Measurements from ENCODE around the gene RPS19. TPM values are rescaled to one million over a fixed set of nuclear protein-coding genes. Genes with fewer than 3 reads are reported as not detected.

RPS19 gene
- total and polyA plus RNA-seq, 4 donors = 275 to 655 (median 476) TPM

GRCh38 chr19:41882568-41883462, 22.8 kb downstream of the RPS19 start, which contains the start of gene ARHGEF1:
TSS of gene ARHGEF1 (plus strand) at chr19:41883184. CDS start at chr19:41888083, 4,899 bp downstream.
- H3K36me3 ChIP-seq (ENCODE audit: control insufficient read depth in 4 of 4, insufficient read depth in 3 of 4, low read depth in 1 of 4, low read length in 3 of 4) = no peaks in the 10 kb centered on the region
- TF ChIP-seq JUND (IDR thresholded peaks at IDR 0.05) (no peak), SP1 (IDR thresholded peaks at IDR 0.05) (no peak), REST (IDR thresholded peaks at IDR 0.05) (no peak), TAF1 (conservative IDR thresholded peaks at IDR 0.05) (no peak), YY1 (IDR thresholded peaks at IDR 0.05) (no peak), HNF4G (IDR thresholded peaks at IDR 0.05) (no peak), ATF3 (IDR thresholded peaks at IDR 0.05) (no peak), EGR1 (IDR thresholded peaks at IDR 0.05; ENCODE audit: low read depth in 2 of 2) (no peak), RXRA (IDR thresholded peaks at IDR 0.05) (no peak), NR2F2 (IDR thresholded peaks at IDR 0.05) (no peak), FOXA1 (IDR thresholded peaks at IDR 0.05) (no peak), RAD21 (IDR thresholded peaks at IDR 0.05) (no peak), GABPA (IDR thresholded peaks at IDR 0.05 in 1 of 2, conservative IDR thresholded peaks at IDR 0.05 in 1 of 2) (no peak), MAX (IDR thresholded peaks at IDR 0.05) (no peak), HNF4A (conservative IDR thresholded peaks at IDR 0.05) (no peak)
- TF ChIP-seq, protein P1, sequence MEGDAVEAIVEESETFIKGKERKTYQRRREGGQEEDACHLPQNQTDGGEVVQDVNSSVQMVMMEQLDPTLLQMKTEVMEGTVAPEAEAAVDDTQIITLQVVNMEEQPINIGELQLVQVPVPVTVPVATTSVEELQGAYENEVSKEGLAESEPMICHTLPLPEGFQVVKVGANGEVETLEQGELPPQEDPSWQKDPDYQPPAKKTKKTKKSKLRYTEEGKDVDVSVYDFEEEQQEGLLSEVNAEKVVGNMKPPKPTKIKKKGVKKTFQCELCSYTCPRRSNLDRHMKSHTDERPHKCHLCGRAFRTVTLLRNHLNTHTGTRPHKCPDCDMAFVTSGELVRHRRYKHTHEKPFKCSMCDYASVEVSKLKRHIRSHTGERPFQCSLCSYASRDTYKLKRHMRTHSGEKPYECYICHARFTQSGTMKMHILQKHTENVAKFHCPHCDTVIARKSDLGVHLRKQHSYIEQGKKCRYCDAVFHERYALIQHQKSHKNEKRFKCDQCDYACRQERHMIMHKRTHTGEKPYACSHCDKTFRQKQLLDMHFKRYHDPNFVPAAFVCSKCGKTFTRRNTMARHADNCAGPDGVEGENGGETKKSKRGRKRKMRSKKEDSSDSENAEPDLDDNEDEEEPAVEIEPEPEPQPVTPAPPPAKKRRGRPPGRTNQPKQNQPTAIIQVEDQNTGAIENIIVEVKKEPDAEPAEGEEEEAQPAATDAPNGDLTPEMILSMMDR (IDR thresholded peaks at IDR 0.05; ENCODE audit: low read depth, low read length, missing input control) = no peak
- TF ChIP-seq, protein P2, sequence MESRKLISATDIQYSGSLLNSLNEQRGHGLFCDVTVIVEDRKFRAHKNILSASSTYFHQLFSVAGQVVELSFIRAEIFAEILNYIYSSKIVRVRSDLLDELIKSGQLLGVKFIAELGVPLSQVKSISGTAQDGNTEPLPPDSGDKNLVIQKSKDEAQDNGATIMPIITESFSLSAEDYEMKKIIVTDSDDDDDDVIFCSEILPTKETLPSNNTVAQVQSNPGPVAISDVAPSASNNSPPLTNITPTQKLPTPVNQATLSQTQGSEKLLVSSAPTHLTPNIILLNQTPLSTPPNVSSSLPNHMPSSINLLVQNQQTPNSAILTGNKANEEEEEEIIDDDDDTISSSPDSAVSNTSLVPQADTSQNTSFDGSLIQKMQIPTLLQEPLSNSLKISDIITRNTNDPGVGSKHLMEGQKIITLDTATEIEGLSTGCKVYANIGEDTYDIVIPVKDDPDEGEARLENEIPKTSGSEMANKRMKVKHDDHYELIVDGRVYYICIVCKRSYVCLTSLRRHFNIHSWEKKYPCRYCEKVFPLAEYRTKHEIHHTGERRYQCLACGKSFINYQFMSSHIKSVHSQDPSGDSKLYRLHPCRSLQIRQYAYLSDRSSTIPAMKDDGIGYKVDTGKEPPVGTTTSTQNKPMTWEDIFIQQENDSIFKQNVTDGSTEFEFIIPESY (IDR thresholded peaks at IDR 0.05) = no peak
- no peaks in the 10 kb centered on the region for H3K27me3 ChIP-seq (ENCODE audit: control insufficient read depth in 4 of 4, insufficient read depth in 4 of 4, low read length in 3 of 4)
- peak within 1 kb of the TSS; percentile 52 to 92 for H3K9ac ChIP-seq (ENCODE audit: low read depth in 1 of 2, low read length in 2 of 2)
- peak within 1 kb of the TSS; percentile 78 to 97 (median 82) for H3K4me3 ChIP-seq (ENCODE audit: low read depth in 1 of 3, low read length in 3 of 3)
- no peaks in the 10 kb centered on the region for H3K9me3 ChIP-seq (ENCODE audit: control insufficient read depth in 4 of 4, low read length in 3 of 4)
- peaks cover 0 to 25% (median 17%) of the 10 kb centered on the region in 4 donors for H3K4me1 ChIP-seq (ENCODE audit: control insufficient read depth in 4 of 4, insufficient read depth in 4 of 4, low read length in 3 of 4)
- no peak for DNase-seq (ENCODE audit: low spot score)
- WGBS = 4% methylated on average over 80 of the region's 80 CpGs
- H3K27ac ChIP-seq (ENCODE audit: low read depth in 1 of 2, low read length in 2 of 2) = peak within 1 kb of the TSS; percentile 78 to 87
